ENCODE results near the gene HYPK.
"Not testable (repeated sequence)": the region's sequence is repeated elsewhere in the genome, so short reads cannot be mapped to it uniquely, and the experiment has no call there.

HYPK gene

DNA sequence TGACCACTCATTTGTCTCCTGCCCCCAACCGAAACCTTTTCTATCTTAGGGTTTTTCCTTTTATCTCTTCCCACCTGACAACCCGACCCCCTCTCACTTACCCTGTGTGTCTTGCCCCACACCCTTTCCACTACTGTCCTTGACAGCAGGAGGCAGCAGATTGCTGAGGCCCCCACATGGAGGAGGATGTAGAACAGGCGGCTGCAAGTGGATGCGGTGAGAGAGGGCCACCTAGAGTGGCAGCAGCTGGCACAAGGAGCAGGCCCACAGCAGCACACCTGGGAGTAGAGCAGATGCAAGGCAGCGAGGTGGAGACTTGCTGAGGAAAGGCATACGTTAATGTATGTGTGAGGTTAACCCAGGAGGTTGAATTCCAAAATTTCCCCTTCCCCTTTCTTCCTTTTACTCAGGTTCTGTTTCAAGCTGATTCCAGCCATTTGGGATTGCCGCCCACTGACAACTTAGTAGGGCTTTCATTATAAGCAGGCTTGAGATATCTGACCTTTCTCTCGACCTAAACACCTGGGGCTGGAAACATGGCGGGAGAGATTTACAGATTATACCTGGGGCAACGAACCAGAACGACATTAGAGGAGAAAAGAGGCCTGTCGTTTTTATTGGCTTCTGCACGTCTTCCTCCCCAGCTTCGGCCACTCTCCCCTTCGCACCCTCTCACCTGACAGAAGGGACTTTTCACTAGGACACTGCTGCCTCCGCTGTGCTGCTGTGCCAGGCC, 1.0 kb upstream of the HYPK start:
- H3K9ac ChIP-seq (ENCODE audit: low read length) = no peak overlapping the region
- no peaks in the 10 kb centered on the region for H3K9me3 ChIP-seq (ENCODE audit: control insufficient read depth, low read depth, low read length)
- no peak overlapping the region for H3K27ac ChIP-seq (ENCODE audit: low read length)
- H3K4me1 ChIP-seq (ENCODE audit: control insufficient read depth, low read depth, low read length) = peaks cover 27% of the 10 kb centered on the region
- no peak overlapping the region for H3K4me3 ChIP-seq (ENCODE audit: low read length)
- H3K36me3 ChIP-seq (ENCODE audit: control insufficient read depth, low read depth, low read length) = peaks cover 42% of the 10 kb centered on the region
- no peaks in the 10 kb centered on the region for H3K27me3 ChIP-seq (ENCODE audit: control insufficient read depth, insufficient read depth, low read length)

DNA sequence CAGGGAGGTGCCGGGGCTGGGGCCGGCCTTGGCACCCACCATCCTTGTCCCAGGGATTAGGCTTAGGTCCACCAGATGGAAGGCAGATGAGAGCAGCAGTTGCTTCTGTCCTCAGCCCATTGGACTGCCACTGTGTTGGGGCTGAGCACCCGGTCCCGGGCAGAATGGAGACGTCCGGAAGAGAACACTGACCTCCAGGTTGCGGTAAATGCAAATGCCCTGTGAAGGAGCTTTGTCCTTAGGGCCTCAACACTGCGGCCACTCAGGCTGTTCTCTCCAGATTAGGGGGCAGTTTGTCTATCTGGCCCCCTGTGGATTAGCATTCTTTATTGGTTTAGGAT, 484 bp upstream of the HYPK start, which contains the start of gene SERINC4:
TSS of gene SERINC4 (minus strand) at position 276 of the 341 bp plus-strand sequence. CDS start at position 42, 234 bp downstream.
- Histone ChIP-seq H3K9me3 (ENCODE audit: control insufficient read depth, low read depth, low read length) (no peaks in the 10 kb centered on the region), H3K4me3 (ENCODE audit: low read length) (peak within 1 kb of the TSS; percentile 86)

DNA sequence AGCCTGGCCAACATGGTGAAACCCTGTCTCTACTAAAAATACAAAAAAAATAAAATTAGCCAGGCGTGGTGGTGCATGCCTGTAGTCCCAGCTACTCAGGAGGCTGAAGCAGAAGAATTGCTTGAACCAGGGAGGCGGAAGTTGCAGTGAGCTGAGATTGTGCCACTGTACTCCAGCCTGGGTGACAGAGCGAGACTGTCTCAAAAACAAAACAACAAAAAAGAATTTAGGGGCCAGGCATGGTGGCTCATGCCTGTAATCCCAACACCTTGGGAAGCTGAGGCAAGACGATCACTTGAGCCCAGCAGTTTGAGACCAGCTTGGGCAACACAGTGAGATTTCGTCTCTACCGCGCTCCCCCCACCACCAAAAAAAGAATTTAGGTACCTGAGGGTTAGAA, 2.3 kb downstream of the HYPK start:
- peaks cover 47% of the 10 kb centered on the region for H3K36me3 ChIP-seq (ENCODE audit: control insufficient read depth, low read depth, low read length)
- H3K27ac ChIP-seq (ENCODE audit: low read length); H3K4me3 ChIP-seq (ENCODE audit: low read length); H3K27me3 ChIP-seq (ENCODE audit: control insufficient read depth, insufficient read depth, low read length); H3K9ac ChIP-seq (ENCODE audit: low read length); H3K4me1 ChIP-seq (ENCODE audit: control insufficient read depth, low read depth, low read length); H3K9me3 ChIP-seq (ENCODE audit: control insufficient read depth, low read depth, low read length): not testable (repeated sequence)

More for the DNA sequence above, 484 bp upstream of the HYPK start, which contains the start of gene SERINC4:
- Histone ChIP-seq H3K4me1 (ENCODE audit: control insufficient read depth, low read depth, low read length) (peaks cover 22% of the 10 kb centered on the region), H3K9ac (ENCODE audit: low read length) (peak within 1 kb of the TSS; percentile 58), H3K27me3 (ENCODE audit: control insufficient read depth, insufficient read depth, low read length) (no peaks in the 10 kb centered on the region), H3K27ac (ENCODE audit: low read length) (no peak within 1 kb of the TSS), H3K36me3 (ENCODE audit: control insufficient read depth, low read depth, low read length) (peaks cover 42% of the 10 kb centered on the region)

DNA sequence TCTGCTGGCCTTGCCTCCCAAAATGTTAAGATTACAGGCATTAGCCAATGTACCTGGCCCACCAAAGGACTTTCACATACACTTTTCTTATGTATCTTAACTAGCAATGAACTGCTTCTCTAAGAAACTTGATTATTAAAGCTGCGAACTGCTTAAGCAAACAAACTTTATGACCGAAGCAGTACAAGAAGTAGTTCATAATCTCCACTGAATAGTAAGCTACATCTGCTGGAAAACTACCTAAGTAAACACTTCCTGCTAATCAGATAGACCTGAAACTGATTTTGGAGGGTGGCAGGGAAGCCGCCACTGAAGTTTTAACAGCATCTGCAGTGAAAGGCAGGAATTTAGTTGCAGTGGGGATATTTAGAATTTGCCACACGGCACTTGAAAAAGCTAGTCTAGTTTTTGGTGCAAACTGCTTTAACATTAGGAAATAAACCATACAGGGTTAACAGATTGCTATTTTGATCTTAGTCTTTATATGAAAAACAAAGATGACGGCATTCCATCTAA, 8.1 kb downstream of the HYPK start:
- Histone ChIP-seq H3K27ac (ENCODE audit: low read length) (no peak overlapping the region), H3K9me3 (ENCODE audit: control insufficient read depth, low read depth, low read length) (no peaks in the 10 kb centered on the region), H3K4me1 (ENCODE audit: control insufficient read depth, low read depth, low read length) (no peaks in the 10 kb centered on the region), H3K36me3 (ENCODE audit: control insufficient read depth, low read depth, low read length) (peaks cover 80% of the 10 kb centered on the region), H3K9ac (ENCODE audit: low read length) (no peak overlapping the region), H3K27me3 (ENCODE audit: control insufficient read depth, insufficient read depth, low read length) (no peaks in the 10 kb centered on the region), H3K4me3 (ENCODE audit: low read length) (no peak overlapping the region)

DNA sequence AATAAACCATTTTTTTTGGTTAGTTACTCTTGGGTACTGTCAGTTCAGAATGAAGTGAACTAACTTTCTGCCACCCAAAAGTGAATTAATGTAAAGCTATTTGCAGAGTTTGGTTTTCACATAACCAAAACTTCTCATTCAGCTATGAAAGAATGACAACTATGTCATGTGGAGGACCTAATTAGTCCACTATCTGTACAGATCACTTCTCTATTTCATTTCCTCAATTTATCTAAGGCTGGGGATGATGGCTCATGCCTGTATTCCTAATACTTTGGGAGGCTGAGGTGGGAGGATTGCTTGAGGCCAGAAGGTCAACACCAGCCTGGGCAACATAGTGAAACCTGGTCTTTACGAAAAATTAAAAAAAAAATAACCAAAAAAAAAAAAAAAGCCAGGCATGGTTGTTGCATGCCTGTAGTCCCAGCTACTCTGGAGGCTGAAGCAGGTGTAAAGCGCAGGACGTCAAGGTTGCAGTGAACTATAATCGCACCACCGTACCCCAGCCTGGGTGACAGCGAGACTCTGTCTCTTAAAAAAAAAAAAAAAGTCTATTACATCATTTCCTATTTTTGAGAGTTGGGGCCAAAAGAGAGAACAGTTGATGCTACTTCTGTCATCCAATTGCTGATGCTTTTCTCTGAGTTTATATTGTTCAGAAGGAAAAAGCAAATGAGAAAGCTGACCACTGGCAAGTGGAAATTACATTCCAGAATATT, 8.7 kb downstream of the HYPK start:
- no peaks in the 10 kb centered on the region for H3K27me3 ChIP-seq (ENCODE audit: control insufficient read depth, insufficient read depth, low read length)
- H3K9me3 ChIP-seq (ENCODE audit: control insufficient read depth, low read depth, low read length) = no peaks in the 10 kb centered on the region
- no peak overlapping the region for H3K4me3 ChIP-seq (ENCODE audit: low read length)
- H3K4me1 ChIP-seq (ENCODE audit: control insufficient read depth, low read depth, low read length) = no peaks in the 10 kb centered on the region
- H3K36me3 ChIP-seq (ENCODE audit: control insufficient read depth, low read depth, low read length) = peaks cover 82% of the 10 kb centered on the region
- H3K27ac ChIP-seq (ENCODE audit: low read length) = no peak overlapping the region
- H3K9ac ChIP-seq (ENCODE audit: low read length) = no peak overlapping the region

DNA sequence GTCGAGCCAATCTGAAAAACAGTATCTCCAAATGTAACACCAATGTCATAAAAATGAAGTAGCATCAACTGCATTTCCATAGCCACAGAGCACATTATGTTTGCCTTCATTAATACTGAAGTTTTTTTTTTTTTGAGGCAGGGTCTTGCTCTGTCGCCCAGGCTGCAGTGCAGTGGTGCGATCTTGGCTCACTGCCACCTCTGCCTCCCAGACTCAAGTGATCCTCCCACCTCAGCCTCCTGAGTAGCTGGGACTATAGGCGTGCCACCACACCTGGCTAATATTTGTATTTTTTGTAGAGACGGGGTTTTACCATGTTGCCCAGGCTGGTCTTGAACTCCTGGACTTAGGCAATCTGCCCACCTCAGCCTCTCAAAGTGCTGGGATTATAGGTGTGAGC, 14.7 kb downstream of the HYPK start:
- not testable (repeated sequence) for H3K4me3 ChIP-seq (ENCODE audit: low read length); H3K9me3 ChIP-seq (ENCODE audit: control insufficient read depth, low read depth, low read length); H3K9ac ChIP-seq (ENCODE audit: low read length); H3K27ac ChIP-seq (ENCODE audit: low read length); H3K4me1 ChIP-seq (ENCODE audit: control insufficient read depth, low read depth, low read length); H3K27me3 ChIP-seq (ENCODE audit: control insufficient read depth, insufficient read depth, low read length)
- H3K36me3 ChIP-seq (ENCODE audit: control insufficient read depth, low read depth, low read length) = peaks cover 60% of the 10 kb centered on the region

DNA sequence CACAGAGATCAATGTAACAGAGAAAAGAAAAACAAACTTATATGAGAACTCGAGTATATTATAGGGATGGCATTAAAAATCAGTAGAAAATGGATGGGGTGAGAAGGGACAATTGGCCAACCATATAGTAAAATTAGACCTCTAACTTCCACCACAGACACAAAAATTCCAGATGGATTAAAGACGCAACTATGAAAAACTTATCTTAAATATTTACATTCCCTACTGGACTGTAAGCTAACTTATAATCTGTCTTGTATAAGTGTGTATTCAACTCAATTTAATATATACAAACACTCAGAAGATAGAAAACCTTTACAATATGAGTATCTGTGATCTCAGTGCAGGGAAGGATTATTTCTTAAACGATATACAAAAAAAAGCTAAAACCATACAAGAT, 21.1 kb downstream of the HYPK start:
- Histone ChIP-seq H3K4me3 (ENCODE audit: low read length) (no peak overlapping the region), H3K27me3 (ENCODE audit: control insufficient read depth, insufficient read depth, low read length) (peaks cover 14% of the 10 kb centered on the region), H3K36me3 (ENCODE audit: control insufficient read depth, low read depth, low read length) (peaks cover 12% of the 10 kb centered on the region), H3K27ac (ENCODE audit: low read length) (no peak overlapping the region), H3K4me1 (ENCODE audit: control insufficient read depth, low read depth, low read length) (peaks cover 3% of the 10 kb centered on the region), H3K9ac (ENCODE audit: low read length) (no peak overlapping the region), H3K9me3 (ENCODE audit: control insufficient read depth, low read depth, low read length) (no peaks in the 10 kb centered on the region)

DNA sequence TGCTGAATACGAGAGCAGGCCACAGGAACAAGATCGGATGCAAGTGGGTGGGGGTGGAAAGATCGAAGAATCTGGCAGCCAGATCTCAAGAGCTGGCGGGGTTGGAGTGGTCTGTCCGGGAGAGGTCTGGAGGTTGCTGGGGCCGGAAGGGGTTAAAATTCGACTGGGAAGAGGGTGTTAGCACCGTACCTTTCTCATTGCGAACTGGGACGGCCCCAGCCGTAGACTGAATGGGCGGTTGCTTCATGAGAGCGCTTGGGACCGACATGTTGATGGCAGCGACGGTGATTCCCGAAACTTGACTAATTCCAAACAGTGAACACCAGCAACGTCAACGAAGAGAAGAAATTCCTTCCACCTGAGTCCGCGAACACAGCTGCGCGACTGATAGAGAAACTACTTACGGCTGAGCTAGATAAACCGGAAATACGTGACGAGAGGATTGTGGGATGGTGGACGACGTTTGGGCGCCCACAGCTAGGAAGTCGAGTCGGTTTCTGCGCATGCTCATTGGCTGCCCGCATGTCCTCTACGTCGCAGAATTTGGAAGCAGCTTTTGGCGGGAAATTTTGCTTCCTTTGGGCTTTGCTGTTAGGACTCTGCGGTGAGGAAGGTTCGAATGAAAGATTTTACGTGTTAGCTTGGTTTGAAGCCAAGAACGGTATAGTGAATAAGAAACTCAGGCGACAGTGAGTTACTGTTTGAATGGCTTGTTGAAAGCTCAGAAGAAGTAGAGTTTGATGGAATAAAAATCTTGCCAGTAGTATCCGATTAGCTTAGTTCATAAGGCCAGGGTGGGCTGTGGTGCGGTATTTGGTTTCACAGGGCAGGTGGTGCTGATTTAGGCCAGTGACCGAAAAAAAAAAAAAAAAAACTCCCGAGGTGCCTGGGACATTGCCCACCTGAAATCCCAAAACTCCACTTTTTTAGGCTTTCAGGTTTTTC, 24.2 kb downstream of the HYPK start, which contains the start of gene MFAP1:
TSS of gene MFAP1 (minus strand) at position 389 of the 945 bp plus-strand sequence. CDS start at position 268, 121 bp downstream.
- Histone ChIP-seq H3K9ac (ENCODE audit: low read length) (peak within 1 kb of the TSS; percentile 67), H3K9me3 (ENCODE audit: control insufficient read depth, low read depth, low read length) (no peaks in the 10 kb centered on the region), H3K4me3 (ENCODE audit: low read length) (peak within 1 kb of the TSS; percentile 72), H3K27ac (ENCODE audit: low read length) (peak within 1 kb of the TSS; percentile 20), H3K27me3 (ENCODE audit: control insufficient read depth, insufficient read depth, low read length) (peaks cover 14% of the 10 kb centered on the region), H3K4me1 (ENCODE audit: control insufficient read depth, low read depth, low read length) (peaks cover 3% of the 10 kb centered on the region), H3K36me3 (ENCODE audit: control insufficient read depth, low read depth, low read length) (no peaks in the 10 kb centered on the region)

DNA sequence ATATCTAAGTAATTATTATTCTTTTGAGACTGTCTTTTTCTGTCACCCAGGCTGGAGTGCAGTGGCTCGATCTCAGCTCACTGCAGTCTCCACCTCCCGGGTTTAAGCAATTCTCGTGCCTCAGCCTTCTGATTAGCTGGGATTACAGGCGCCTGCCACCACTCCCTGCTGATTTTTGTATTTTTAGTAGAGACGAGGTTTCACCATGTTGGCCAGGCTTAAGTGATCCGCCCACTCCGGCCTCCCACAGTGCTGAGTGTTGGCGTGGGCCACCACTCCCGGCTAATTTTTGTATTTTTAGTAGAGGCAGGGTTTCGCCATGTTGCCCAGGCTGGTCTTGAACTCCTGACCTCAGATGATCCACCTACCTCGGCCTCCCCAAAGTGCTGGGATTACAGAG, 24.9 kb downstream of the HYPK start:
- peaks cover 14% of the 10 kb centered on the region for H3K27me3 ChIP-seq (ENCODE audit: control insufficient read depth, insufficient read depth, low read length)
- H3K9me3 ChIP-seq (ENCODE audit: control insufficient read depth, low read depth, low read length); H3K27ac ChIP-seq (ENCODE audit: low read length); H3K4me1 ChIP-seq (ENCODE audit: control insufficient read depth, low read depth, low read length); H3K4me3 ChIP-seq (ENCODE audit: low read length); H3K36me3 ChIP-seq (ENCODE audit: control insufficient read depth, low read depth, low read length); H3K9ac ChIP-seq (ENCODE audit: low read length): not testable (repeated sequence)

DNA sequence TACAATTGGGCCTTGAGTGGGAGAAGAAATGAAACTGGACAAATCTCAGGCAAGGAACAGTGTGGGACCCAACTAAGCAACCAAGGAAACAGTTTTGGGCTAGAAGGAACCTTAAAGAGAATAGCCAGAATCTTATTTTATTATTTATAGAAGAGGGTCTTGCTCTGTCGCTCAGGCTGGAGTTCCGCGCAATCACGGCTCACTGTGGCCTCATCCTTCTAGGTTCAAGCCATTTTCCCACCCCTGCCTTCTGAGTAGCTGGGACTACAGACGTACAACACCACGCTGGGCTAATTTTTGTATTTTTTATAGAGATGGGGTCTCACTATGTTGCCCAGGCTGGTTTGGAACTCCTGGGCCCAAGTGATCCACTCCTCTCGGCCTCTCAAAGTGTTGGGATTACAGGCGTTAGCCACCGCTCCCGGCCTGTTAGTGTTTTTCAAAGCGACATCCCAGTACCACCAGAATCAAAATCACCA, 25.7 kb downstream of the HYPK start:
- H3K9me3 ChIP-seq (ENCODE audit: control insufficient read depth, low read depth, low read length) = no peaks in the 10 kb centered on the region
- no peaks in the 10 kb centered on the region for H3K36me3 ChIP-seq (ENCODE audit: control insufficient read depth, low read depth, low read length)
- peaks cover 14% of the 10 kb centered on the region for H3K27me3 ChIP-seq (ENCODE audit: control insufficient read depth, insufficient read depth, low read length)
- no peak overlapping the region for H3K4me3 ChIP-seq (ENCODE audit: low read length)
- H3K27ac ChIP-seq (ENCODE audit: low read length) = no peak overlapping the region
- H3K9ac ChIP-seq (ENCODE audit: low read length) = no peak overlapping the region
- peaks cover 3% of the 10 kb centered on the region for H3K4me1 ChIP-seq (ENCODE audit: control insufficient read depth, low read depth, low read length)
